T-helper 17 cell (primary cell): ENCODE measurements around the gene SLC35B4. TPM values are rescaled to one million over a fixed set of nuclear protein-coding genes. Genes with fewer than 3 reads are reported as not detected.
A peak's percentile ranks its signal among the peaks of the same experiment; 100 is the strongest.

Source experiments
- ATAC-seq: fragments of 150-1000 bp; cut with Tn5 transposase; 2 replicates; pipeline ENCODE4 v1.10.0; 2021; ENCODE audit warnings: mild to moderate bottlenecking, moderate library complexity
- DNase-seq, 3 donors: peaks; one replicate each; pipeline versions ENCODE4 v3.0.0 to v3.0.0-alpha.2; 2020 to 2021
- H3K9me3 ChIP-seq: one replicate; pipeline ENCODE4 v1.7.0; 2013; ENCODE audit warnings: low read length, mild to moderate bottlenecking; ENCODE audit not compliant: control insufficient read depth, poor library complexity, severe bottlenecking
- H3K27ac Mint-ChIP-seq: one replicate; pipeline ENCODE4 v1.8.0; 2022; ENCODE audit warnings: mild to moderate bottlenecking, moderate library complexity, mixed read lengths
- H3K27me3 Mint-ChIP-seq: one replicate; pipeline ENCODE4 v1.8.0; 2022; ENCODE audit warnings: mixed read lengths
- H3K36me3 Mint-ChIP-seq: one replicate; pipeline ENCODE4 v1.8.0; 2022; ENCODE audit warnings: low read depth, mixed read lengths
- H3K4me1 Mint-ChIP-seq: one replicate; pipeline ENCODE4 v1.8.0; 2022; ENCODE audit warnings: mild to moderate bottlenecking, mixed read lengths
- H3K4me3 Mint-ChIP-seq: one replicate; pipeline ENCODE4 v1.8.0; 2022; ENCODE audit warnings: mild to moderate bottlenecking, moderate library complexity, mixed read lengths
- total RNA-seq, 4 donors: library from RNA in 2 of 4; stranded (reverse) in 2 of 4; gene quantifications; one replicate each; pipeline ENCODE4 v1.2.3 and lab custom pipeline; 2022 to 2026

Gene SLC35B4, protein sequence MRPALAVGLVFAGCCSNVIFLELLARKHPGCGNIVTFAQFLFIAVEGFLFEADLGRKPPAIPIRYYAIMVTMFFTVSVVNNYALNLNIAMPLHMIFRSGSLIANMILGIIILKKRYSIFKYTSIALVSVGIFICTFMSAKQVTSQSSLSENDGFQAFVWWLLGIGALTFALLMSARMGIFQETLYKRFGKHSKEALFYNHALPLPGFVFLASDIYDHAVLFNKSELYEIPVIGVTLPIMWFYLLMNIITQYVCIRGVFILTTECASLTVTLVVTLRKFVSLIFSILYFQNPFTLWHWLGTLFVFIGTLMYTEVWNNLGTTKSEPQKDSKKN
- total RNA-seq (10 to 100 TPM; 11.6 to 13.9 TPM), total RNA-seq (lab: John Stamatoyannopoulos, UW) (18.2 to 35.5 reads per million in 2 donors)

DNA sequence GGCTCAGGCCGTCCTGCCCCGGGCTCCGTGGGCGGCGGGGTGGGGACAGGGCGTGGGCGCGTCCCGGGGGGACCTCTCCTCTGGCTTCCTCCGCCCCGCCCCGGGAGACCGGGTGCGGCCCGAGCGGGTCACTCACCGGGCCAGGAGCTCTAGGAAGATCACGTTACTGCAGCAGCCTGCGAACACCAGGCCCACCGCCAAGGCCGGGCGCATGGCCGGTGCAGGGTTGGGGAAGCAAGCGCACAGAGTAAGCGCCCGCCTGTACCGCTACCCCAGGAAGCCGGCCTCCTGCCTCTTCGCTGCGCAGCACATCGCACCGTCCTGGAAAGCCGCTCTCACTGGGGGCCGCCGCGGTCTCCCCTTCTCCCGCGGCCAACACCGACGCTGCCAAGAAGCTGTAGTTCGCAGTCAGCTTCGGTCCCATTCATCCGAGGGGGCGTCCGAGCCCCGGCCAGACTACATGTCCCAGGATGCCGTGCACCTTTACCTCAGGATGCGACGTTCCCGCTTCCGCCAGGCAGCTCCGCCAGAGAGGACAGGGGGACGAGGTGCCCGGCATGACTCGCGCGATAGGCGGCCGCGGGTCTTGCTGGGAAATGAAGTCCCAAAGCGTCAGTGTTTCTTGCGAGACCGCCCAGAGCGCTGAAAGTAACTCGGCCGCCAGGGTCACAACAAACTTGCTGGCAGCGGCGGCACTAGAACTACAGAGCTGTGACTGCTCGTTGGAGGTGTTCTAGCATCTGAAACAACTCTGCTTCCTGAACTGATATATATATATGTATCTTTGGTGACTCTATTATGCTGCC lies at the start of gene SLC35B4:
Gene SLC35B4, minus strand, starts transcription at position 392 of the 806 bp plus-strand sequence. Its CDS starts 179 bp downstream, at position 213.
- H3K36me3 Mint-ChIP-seq, result peaks cover 2% of the 10 kb centered on the region
- DNase-seq (peak; percentile 86 to 88 (median 88)), ATAC-seq (peak; percentile 98)
- peak within 1 kb of the TSS; percentile 86 for H3K27ac Mint-ChIP-seq
- H3K4me3 Mint-ChIP-seq, result peak within 1 kb of the TSS; percentile 95
- H3K27me3 Mint-ChIP-seq, result peaks cover 12% of the 10 kb centered on the region
- peaks cover 12% of the 10 kb centered on the region for H3K4me1 Mint-ChIP-seq
- no peaks in the 10 kb centered on the region for H3K9me3 ChIP-seq

- Mint-ChIP-seq H3K36me3 (no peaks in the 10 kb centered on the region), H3K27me3 (peaks cover 57% of the 10 kb centered on the region), H3K4me3 (no peak overlapping the region), H3K4me1 (no peaks in the 10 kb centered on the region), H3K27ac (no peak overlapping the region)
- no peaks in the 10 kb centered on the region for H3K9me3 ChIP-seq
- ATAC-seq (no peak), DNase-seq (no peak)
These were observed 49.8 kb upstream of the SLC35B4 start for GRCh38 chr7:134366481-134366880.

GRCh38 chr7:134365341-134366054 lies 48.8 kb upstream of the SLC35B4 start:
- Mint-ChIP-seq H3K27me3 (peaks cover 61% of the 10 kb centered on the region), H3K36me3 (no peaks in the 10 kb centered on the region), H3K27ac (no peak overlapping the region), H3K4me3 (no peak overlapping the region), H3K4me1 (no peaks in the 10 kb centered on the region)
- ATAC-seq (no peak), DNase-seq (no peak)
- H3K9me3 ChIP-seq, result no peaks in the 10 kb centered on the region

DNA sequence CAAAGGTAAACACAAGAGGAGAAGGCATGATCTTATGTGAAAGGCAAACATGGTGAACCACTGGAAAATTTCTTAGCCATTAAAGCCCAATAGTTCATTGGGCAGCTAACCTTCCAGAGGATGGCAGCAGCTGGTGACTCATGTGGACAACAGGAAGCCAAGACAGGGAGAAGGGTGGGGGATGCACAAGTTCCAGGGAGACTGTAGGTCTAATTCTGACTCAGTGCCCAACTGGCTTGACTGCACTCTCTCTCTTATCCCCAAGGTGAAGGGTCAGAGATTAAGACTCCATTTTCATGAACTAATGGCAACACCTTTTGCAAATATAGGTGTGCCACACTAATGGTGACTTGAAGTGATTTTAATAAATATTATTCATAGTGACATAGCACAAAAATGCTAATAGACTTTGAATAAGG lies 47.9 kb upstream of the SLC35B4 start:
- no peaks in the 10 kb centered on the region for H3K9me3 ChIP-seq
- no peaks in the 10 kb centered on the region for H3K4me1 Mint-ChIP-seq
- H3K27ac Mint-ChIP-seq, result no peak overlapping the region
- no peak overlapping the region for H3K4me3 Mint-ChIP-seq
- H3K36me3 Mint-ChIP-seq, result no peaks in the 10 kb centered on the region
- DNase-seq (no peak), ATAC-seq (no peak)
- peaks cover 54% of the 10 kb centered on the region for H3K27me3 Mint-ChIP-seq

- DNase-seq (no peak), ATAC-seq (no peak)
- H3K27ac Mint-ChIP-seq, result no peak overlapping the region
These were observed 46.1 kb upstream of the SLC35B4 start for GRCh38 chr7:134362587-134363483.

DNA sequence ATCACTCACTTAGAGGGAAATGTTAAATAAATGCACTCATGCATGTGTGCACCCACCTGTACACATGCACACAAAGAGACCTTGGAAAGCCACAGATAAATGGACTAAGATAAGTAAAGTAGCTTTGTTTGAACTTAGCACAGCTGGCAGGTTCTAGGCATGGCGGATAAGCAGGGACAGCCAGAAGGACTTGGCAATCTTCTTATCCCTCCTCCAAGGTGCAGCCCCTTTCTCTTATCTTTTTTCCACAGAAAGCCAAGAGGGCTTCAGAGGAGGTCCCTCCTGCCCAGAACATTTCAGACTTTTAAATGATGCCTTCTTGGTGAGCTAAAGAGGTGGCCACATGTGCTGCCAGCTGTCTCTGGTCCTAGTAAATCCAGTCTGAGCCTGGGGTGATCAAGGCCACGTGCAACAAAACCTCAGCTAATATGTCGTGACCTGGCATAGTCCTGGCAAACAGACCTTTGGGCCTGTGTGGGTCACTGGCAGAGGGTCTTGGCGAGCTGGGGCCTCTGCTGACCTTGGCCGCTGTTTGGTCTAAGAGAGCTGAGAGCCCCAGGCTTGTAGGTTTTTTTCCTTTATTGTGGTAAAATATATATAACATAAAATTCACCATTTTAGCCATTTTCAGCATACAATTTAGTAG lies 43.2 kb upstream of the SLC35B4 start:
- H3K27ac Mint-ChIP-seq, result no peak overlapping the region
- ATAC-seq (no peak), DNase-seq (no peak)
- H3K4me1 Mint-ChIP-seq, result peaks cover 5% of the 10 kb centered on the region
- H3K4me3 Mint-ChIP-seq, result no peak overlapping the region
- no peaks in the 10 kb centered on the region for H3K36me3 Mint-ChIP-seq
- no peaks in the 10 kb centered on the region for H3K9me3 ChIP-seq
- H3K27me3 Mint-ChIP-seq, result peaks cover 39% of the 10 kb centered on the region

More at GRCh38 chr7:134362587-134363483, 46.1 kb upstream of the SLC35B4 start:
- Mint-ChIP-seq H3K4me1 (peaks cover 4% of the 10 kb centered on the region), H3K36me3 (no peaks in the 10 kb centered on the region), H3K4me3 (no peak overlapping the region), H3K27me3 (peaks cover 48% of the 10 kb centered on the region)
- H3K9me3 ChIP-seq, result no peaks in the 10 kb centered on the region

- no peak for ATAC-seq
These were observed 40.8 kb upstream of the SLC35B4 start for GRCh38 chr7:134357486-134357885.

DNA sequence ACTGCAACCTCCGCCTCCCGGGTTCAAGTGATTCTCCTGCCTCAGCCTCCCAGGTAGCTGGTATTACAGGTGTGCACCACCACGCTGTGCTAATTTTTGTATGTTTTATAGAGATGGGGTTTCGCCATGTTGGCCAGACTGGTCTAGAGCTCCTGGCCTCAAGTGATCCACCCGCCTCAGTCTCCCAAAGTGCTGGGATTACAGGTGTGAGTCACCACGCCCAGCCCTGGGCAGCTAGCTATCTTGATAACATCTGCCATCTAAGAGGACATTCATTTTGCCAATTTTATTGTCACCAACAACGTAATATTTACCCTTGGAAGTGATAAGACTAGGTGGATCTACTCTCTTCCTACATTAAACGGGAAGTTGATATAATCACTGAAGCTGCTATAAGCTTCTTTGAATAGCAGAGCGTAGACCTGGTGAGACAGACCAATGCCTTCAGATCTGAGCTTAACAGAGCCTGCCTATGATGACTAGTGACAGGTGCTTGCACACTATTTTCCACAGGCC lies 39.7 kb upstream of the SLC35B4 start:
- H3K4me1 Mint-ChIP-seq, result peaks cover 5% of the 10 kb centered on the region
- peaks cover 26% of the 10 kb centered on the region for H3K27me3 Mint-ChIP-seq
- no peaks in the 10 kb centered on the region for H3K36me3 Mint-ChIP-seq
- H3K9me3 ChIP-seq, result no peaks in the 10 kb centered on the region
- no peak overlapping the region for H3K27ac Mint-ChIP-seq
- ATAC-seq (no peak), DNase-seq (no peak)
- H3K4me3 Mint-ChIP-seq, result no peak overlapping the region

More at GRCh38 chr7:134357486-134357885, 40.8 kb upstream of the SLC35B4 start:
- Mint-ChIP-seq H3K27ac (no peak overlapping the region), H3K4me3 (no peak overlapping the region), H3K27me3 (peaks cover 29% of the 10 kb centered on the region), H3K36me3 (no peaks in the 10 kb centered on the region), H3K4me1 (peaks cover 5% of the 10 kb centered on the region)
- no peak for DNase-seq
- no peaks in the 10 kb centered on the region for H3K9me3 ChIP-seq

- no peak for DNase-seq
- ATAC-seq, result no peak
- H3K4me3 Mint-ChIP-seq, result no peak overlapping the region
- H3K27ac Mint-ChIP-seq, result no peak overlapping the region
- H3K4me1 Mint-ChIP-seq, result peaks cover 5% of the 10 kb centered on the region
- no peaks in the 10 kb centered on the region for H3K36me3 Mint-ChIP-seq
- H3K9me3 ChIP-seq, result no peaks in the 10 kb centered on the region
- H3K27me3 Mint-ChIP-seq, result peaks cover 26% of the 10 kb centered on the region
These were observed 39.2 kb upstream of the SLC35B4 start for GRCh38 chr7:134355927-134356326.

GRCh38 chr7:134355004-134355525 lies 38.3 kb upstream of the SLC35B4 start:
- H3K36me3 Mint-ChIP-seq, result no peaks in the 10 kb centered on the region
- DNase-seq (no peak), ATAC-seq (no peak)
- no peak overlapping the region for H3K27ac Mint-ChIP-seq
- H3K9me3 ChIP-seq, result no peaks in the 10 kb centered on the region
- peaks cover 5% of the 10 kb centered on the region for H3K4me1 Mint-ChIP-seq
- peaks cover 25% of the 10 kb centered on the region for H3K27me3 Mint-ChIP-seq
- no peak overlapping the region for H3K4me3 Mint-ChIP-seq

DNA sequence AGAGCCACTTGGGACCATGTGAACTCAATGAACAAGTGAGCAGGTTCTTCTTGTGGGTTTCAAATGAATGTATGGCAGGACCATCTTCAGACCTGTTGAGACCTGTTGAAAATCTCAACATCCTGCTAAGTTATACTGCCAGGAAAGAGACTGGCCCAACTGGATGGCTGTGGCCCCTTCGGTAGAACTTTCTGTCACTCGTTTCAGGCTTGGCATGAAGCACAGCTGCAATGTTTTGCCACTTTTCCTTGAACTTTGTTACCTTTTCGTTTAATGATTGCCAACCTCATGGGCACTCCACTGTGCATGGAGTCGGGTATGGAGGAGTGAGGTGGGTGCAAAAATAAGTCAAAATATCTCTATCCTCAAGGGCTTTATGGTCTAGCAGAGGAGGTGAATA lies 36.7 kb upstream of the SLC35B4 start:
- peaks cover 29% of the 10 kb centered on the region for H3K27me3 Mint-ChIP-seq
- H3K36me3 Mint-ChIP-seq, result no peaks in the 10 kb centered on the region
- peaks cover 5% of the 10 kb centered on the region for H3K4me1 Mint-ChIP-seq
- no peak overlapping the region for H3K27ac Mint-ChIP-seq
- no peak for DNase-seq
- H3K9me3 ChIP-seq, result no peaks in the 10 kb centered on the region
- H3K4me3 Mint-ChIP-seq, result no peak overlapping the region
- ATAC-seq, result no peak
